SK-N-SH treated with all-trans-retinoic acid at 6 μM for 48 hours (cell line): ENCODE measurements around the gene FBXO10.
"Not testable (repeated sequence)": the region's sequence is repeated elsewhere in the genome, so short reads cannot be mapped to it uniquely, and the experiment has no call there.

Experiments used
- ATAC-seq: fragments of 200-7000 bp; cut with Tn5 transposase; 3 replicates; pipeline ENCODE4 v1.9.1; 2020; ENCODE audit warnings: mild to moderate bottlenecking, moderate library complexity
- ARNTL ChIP-seq: fragments of 450-650 bp; formaldehyde crosslinking; IDR thresholded peaks from 2 replicates; pipeline ENCODE4 v1.5.0; 2020; ENCODE audit warnings: low read depth, mild to moderate bottlenecking, moderate library complexity, borderline replicate concordance
- BACH2 ChIP-seq: fragments of 250-450 bp; sonication (Bioruptor Pico); IDR thresholded peaks from 2 replicates; pipeline ENCODE4 v1.9.0; 2021; ENCODE audit warnings: mild to moderate bottlenecking, borderline replicate concordance
- GLIS3 ChIP-seq: fragments of 250-450 bp; sonication (Bioruptor Pico); IDR thresholded peaks from 2 replicates; pipeline ENCODE4 v1.5.0; 2020; ENCODE audit warnings: mild to moderate bottlenecking, moderate library complexity
- ISL1 ChIP-seq: fragments of 250-450 bp; sonication (Bioruptor Pico); IDR thresholded peaks from 2 replicates; pipeline ENCODE4 v2.1.2; 2022; ENCODE audit warnings: mild to moderate bottlenecking, moderate library complexity
- OSR1 ChIP-seq: fragments of 250-450 bp; sonication (Bioruptor Pico); IDR thresholded peaks from 2 replicates; pipeline ENCODE4 v1.8.0; 2022; ENCODE audit warnings: moderate library complexity, mild to moderate bottlenecking, inconsistent platforms
- PATZ1 ChIP-seq: fragments of 250-450 bp; sonication (Bioruptor Pico); IDR thresholded peaks from 2 replicates; pipeline ENCODE4 v1.8.0; 2020; ENCODE audit warnings: mild to moderate bottlenecking, moderate library complexity, borderline replicate concordance
- POU6F1 ChIP-seq: fragments of 250-450 bp; sonication (Bioruptor Pico); IDR thresholded peaks from 2 replicates; pipeline ENCODE4 v1.8.0; 2021; ENCODE audit warnings: low read depth, mild to moderate bottlenecking, moderate library complexity, borderline replicate concordance
- PPARA ChIP-seq: fragments of 250-450 bp; sonication (Bioruptor Pico); IDR thresholded peaks from 2 replicates; pipeline ENCODE4 v1.5.0; 2020; ENCODE audit warnings: mild to moderate bottlenecking, borderline replicate concordance
- RARB ChIP-seq: fragments of 250-450 bp; sonication (Bioruptor Pico); IDR thresholded peaks from 2 replicates; pipeline ENCODE4 v1.8.0; 2021; ENCODE audit warnings: mild to moderate bottlenecking, moderate library complexity
- SNAI2 ChIP-seq: fragments of 250-450 bp; sonication (Bioruptor Pico); IDR thresholded peaks from 2 replicates; pipeline ENCODE4 v1.5.0; 2020; ENCODE audit warnings: mild to moderate bottlenecking, moderate library complexity
- TCF4 ChIP-seq: fragments of 250-450 bp; sonication (Bioruptor Pico); IDR thresholded peaks from 2 replicates; pipeline ENCODE4 v1.8.0; 2021; ENCODE audit warnings: mild to moderate bottlenecking, moderate library complexity, borderline replicate concordance
- TOX ChIP-seq: fragments of 250-450 bp; sonication (Bioruptor Pico); IDR thresholded peaks from 2 replicates; pipeline ENCODE4 v1.8.0; 2021; ENCODE audit warnings: mild to moderate bottlenecking, moderate library complexity, borderline replicate concordance
- ZC3H10 ChIP-seq: fragments of 250-450 bp; sonication (Bioruptor Pico); IDR thresholded peaks from 2 replicates; pipeline ENCODE4 v1.5.1; 2021; ENCODE audit warnings: mild to moderate bottlenecking, moderate library complexity
- ZFP3 ChIP-seq: fragments of 250-450 bp; sonication (Bioruptor Pico); IDR thresholded peaks from 2 replicates; pipeline ENCODE4 v1.5.0; 2020; ENCODE audit warnings: mild to moderate bottlenecking, moderate library complexity
- ZFP30 ChIP-seq: fragments of 450-650 bp; formaldehyde crosslinking; IDR thresholded peaks from 2 replicates; pipeline ENCODE4 v1.5.0; 2022; ENCODE audit warnings: mild to moderate bottlenecking, moderate library complexity
- ZNF565 ChIP-seq: fragments of 450-650 bp; formaldehyde crosslinking; conservative IDR thresholded peaks from 2 replicates; pipeline ENCODE4 v1.5.0; 2020; ENCODE audit warnings: low read depth, mild to moderate bottlenecking, moderate library complexity
- ZNF70 ChIP-seq: fragments of 450-650 bp; formaldehyde crosslinking; IDR thresholded peaks from 2 replicates; pipeline ENCODE4 v1.5.0; 2020; ENCODE audit warnings: mild to moderate bottlenecking, moderate library complexity
- ZNF8 ChIP-seq: fragments of 450-650 bp; formaldehyde crosslinking; IDR thresholded peaks from 2 replicates; pipeline ENCODE4 v1.5.0; 2020; ENCODE audit warnings: mild to moderate bottlenecking, moderate library complexity
- TF ChIP-seq, protein P1 (sequence below): fragments of 250-450 bp; sonication (Bioruptor Pico); IDR thresholded peaks from 2 replicates; pipeline ENCODE4 v1.5.0; 2020; ENCODE audit warnings: mild to moderate bottlenecking, moderate library complexity
- TF ChIP-seq, protein P2 (sequence below): fragments of 250-450 bp; sonication (Bioruptor Pico); IDR thresholded peaks from 2 replicates; pipeline ENCODE4 v1.5.1; 2020; ENCODE audit warnings: low read depth, mild to moderate bottlenecking, moderate library complexity

The FBXO10 gene

GRCh38 chr9:37485389-37486255 is 90.6 kb downstream of the FBXO10 start, which contains the start of gene POLR1E:
TSS of gene POLR1E (plus strand) at chr9:37485948. CDS start at chr9:37486048, 100 bp downstream.
- peak; percentile 94 for ATAC-seq
- TF ChIP-seq ZC3H10 (CRISPR knock-in tag), result no peak
- no peak for TF ChIP-seq ZNF565 (CRISPR knock-in tag)
- TF ChIP-seq, protein P1, sequence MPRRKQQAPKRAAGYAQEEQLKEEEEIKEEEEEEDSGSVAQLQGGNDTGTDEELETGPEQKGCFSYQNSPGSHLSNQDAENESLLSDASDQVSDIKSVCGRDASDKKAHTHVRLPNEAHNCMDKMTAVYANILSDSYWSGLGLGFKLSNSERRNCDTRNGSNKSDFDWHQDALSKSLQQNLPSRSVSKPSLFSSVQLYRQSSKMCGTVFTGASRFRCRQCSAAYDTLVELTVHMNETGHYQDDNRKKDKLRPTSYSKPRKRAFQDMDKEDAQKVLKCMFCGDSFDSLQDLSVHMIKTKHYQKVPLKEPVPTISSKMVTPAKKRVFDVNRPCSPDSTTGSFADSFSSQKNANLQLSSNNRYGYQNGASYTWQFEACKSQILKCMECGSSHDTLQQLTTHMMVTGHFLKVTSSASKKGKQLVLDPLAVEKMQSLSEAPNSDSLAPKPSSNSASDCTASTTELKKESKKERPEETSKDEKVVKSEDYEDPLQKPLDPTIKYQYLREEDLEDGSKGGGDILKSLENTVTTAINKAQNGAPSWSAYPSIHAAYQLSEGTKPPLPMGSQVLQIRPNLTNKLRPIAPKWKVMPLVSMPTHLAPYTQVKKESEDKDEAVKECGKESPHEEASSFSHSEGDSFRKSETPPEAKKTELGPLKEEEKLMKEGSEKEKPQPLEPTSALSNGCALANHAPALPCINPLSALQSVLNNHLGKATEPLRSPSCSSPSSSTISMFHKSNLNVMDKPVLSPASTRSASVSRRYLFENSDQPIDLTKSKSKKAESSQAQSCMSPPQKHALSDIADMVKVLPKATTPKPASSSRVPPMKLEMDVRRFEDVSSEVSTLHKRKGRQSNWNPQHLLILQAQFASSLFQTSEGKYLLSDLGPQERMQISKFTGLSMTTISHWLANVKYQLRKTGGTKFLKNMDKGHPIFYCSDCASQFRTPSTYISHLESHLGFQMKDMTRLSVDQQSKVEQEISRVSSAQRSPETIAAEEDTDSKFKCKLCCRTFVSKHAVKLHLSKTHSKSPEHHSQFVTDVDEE (CRISPR knock-in tag), result no peak
- no peak for TF ChIP-seq RARB
- TF ChIP-seq PATZ1, result no peak
- no peak for TF ChIP-seq ZNF8 (CRISPR knock-in tag)
- no peak for TF ChIP-seq POU6F1 (CRISPR knock-in tag)
- TF ChIP-seq ZNF70 (CRISPR knock-in tag), result no peak
- no peak for TF ChIP-seq ZFP30 (CRISPR knock-in tag)
- no peak for TF ChIP-seq ISL1 (CRISPR knock-in tag)
- no peak for TF ChIP-seq PPARA
- TF ChIP-seq, protein P2, sequence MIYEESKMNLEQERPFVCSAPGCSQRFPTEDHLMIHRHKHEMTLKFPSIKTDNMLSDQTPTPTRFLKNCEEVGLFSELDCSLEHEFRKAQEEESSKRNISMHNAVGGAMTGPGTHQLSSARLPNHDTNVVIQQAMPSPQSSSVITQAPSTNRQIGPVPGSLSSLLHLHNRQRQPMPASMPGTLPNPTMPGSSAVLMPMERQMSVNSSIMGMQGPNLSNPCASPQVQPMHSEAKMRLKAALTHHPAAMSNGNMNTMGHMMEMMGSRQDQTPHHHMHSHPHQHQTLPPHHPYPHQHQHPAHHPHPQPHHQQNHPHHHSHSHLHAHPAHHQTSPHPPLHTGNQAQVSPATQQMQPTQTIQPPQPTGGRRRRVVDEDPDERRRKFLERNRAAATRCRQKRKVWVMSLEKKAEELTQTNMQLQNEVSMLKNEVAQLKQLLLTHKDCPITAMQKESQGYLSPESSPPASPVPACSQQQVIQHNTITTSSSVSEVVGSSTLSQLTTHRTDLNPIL (CRISPR knock-in tag), result no peak
- no peak for TF ChIP-seq OSR1 (CRISPR knock-in tag)
- no peak for TF ChIP-seq GLIS3 (CRISPR knock-in tag)
- TF ChIP-seq SNAI2 (CRISPR knock-in tag), result no peak
- TF ChIP-seq BACH2 (CRISPR knock-in tag), result no peak
- TF ChIP-seq TCF4 (CRISPR knock-in tag), result no peak
- no peak for TF ChIP-seq ZFP3 (CRISPR knock-in tag)
- no peak for TF ChIP-seq ARNTL (CRISPR knock-in tag)

DNA sequence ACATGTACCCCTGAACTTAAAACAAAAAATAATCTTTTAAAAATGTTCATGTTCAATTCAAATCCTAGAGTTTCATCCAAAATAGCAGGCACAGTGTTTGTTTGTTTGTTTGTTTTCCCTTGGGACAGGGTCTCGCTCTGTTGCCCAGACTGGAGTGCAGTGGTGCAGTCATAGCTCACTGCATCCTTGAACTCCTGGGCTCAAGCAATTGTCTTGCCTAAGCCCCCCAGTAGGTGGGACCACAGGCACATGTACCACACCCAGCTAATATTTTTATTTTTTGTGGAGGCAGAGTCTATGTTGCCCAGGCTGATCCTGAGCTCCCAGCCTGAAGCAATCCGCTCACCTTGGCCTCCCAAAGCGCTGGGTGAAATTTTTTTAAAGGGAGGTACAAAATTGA is 95.4 kb downstream of the FBXO10 start:
- TF ChIP-seq, protein P2 (CRISPR knock-in tag), result no peak
- no peak for TF ChIP-seq PATZ1
- TF ChIP-seq TOX (CRISPR knock-in tag), result no peak
- TF ChIP-seq ARNTL (CRISPR knock-in tag), result no peak
- TF ChIP-seq PPARA, result no peak
- no peak for TF ChIP-seq ZFP30 (CRISPR knock-in tag)
- no peak for TF ChIP-seq SNAI2 (CRISPR knock-in tag)
- no peak for ATAC-seq

GRCh38 chr9:37477987-37478619 is 98.1 kb downstream of the FBXO10 start:
- ATAC-seq, result not testable (repeated sequence)

DNA sequence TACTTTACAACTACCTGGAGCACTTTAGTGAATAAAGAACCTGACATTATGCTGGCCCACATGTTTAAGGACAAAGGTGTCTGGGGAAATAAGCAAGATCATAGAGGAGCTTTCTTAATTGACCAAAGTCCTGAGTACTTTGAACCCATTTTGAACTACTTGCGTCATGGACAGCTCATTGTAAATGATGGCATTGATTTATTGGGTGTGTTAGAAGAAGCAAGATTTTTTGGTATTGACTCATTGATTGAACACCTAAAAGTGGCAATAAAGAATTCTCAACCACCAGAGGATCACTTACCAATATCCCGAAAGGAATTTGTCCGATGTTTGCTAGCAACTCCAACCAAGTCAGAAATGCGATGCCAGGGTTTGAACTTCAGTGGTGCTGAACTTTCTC is 98.7 kb downstream of the FBXO10 start:
- ATAC-seq, result not testable (repeated sequence)
